ENCODE results near the gene TANC1.
A peak's percentile ranks its signal among the peaks of the same experiment; 100 is the strongest.

Gene TANC1

DNA sequence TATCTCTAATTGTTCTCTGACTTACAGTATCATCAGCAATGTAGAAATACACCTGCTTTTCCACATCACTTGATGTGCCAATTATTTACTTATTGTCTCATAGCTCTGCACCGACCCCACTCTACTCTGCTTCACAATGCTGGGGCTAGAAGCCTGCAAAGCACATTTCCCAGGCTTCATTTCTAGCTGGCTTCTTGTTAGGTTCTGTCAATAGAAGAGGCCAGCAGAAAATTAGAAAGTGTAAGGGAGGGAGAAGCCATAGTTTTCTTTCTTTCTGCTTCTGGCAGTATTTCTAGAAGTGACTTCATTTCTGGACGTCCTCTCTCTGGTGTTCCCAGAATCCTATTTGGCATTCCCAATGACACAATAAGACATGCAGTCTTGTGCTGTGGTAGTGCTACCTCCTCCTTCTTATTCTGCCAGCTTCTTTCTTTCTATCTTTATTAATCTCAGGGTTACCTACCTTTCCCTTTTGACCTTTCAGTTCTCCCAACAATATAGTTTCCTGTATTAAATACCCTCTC is 12.5 kb upstream of the TANC1 start:
- Histone ChIP-seq H3K9ac (ENCODE audit: low read length in 5 of 5) (no peak overlapping the region), H3K9me3 (ENCODE audit: control insufficient read depth in 5 of 5, low read length in 5 of 5) (no peaks in the 10 kb centered on the region), H3K27ac (ENCODE audit: low read depth, low read length) (no peak overlapping the region)

GRCh38 chr2:158958365-158958764 is 10.1 kb upstream of the TANC1 start:
- Histone ChIP-seq H3K36me3 (ENCODE audit: control insufficient read depth in 5 of 5, insufficient read depth in 5 of 5, low read length in 5 of 5) (no peaks in the 10 kb centered on the region), H3K4me3 (ENCODE audit: low read depth in 1 of 5, low read length in 5 of 5) (no peak overlapping the region), H3K27me3 (ENCODE audit: control insufficient read depth in 5 of 5, insufficient read depth in 4 of 5, low read length in 5 of 5) (no peaks in the 10 kb centered on the region), H3K9ac (ENCODE audit: low read length in 5 of 5) (no peak overlapping the region), H3K4me1 (ENCODE audit: control insufficient read depth in 5 of 5, insufficient read depth in 5 of 5, low read length in 5 of 5) (peaks cover 7 to 19% (median 15%) of the 10 kb centered on the region in 5 donors), H3K9me3 (ENCODE audit: control insufficient read depth in 5 of 5, low read length in 5 of 5) (no peaks in the 10 kb centered on the region), H3K27ac (ENCODE audit: low read depth, low read length) (no peak overlapping the region)

More for the DNA sequence above, 12.5 kb upstream of the TANC1 start:
- Histone ChIP-seq H3K4me1 (ENCODE audit: control insufficient read depth in 5 of 5, insufficient read depth in 5 of 5, low read length in 5 of 5) (peaks cover 8 to 23% (median 19%) of the 10 kb centered on the region in 5 donors), H3K36me3 (ENCODE audit: control insufficient read depth in 5 of 5, insufficient read depth in 5 of 5, low read length in 5 of 5) (no peaks in the 10 kb centered on the region), H3K27me3 (ENCODE audit: control insufficient read depth in 5 of 5, insufficient read depth in 4 of 5, low read length in 5 of 5) (no peaks in the 10 kb centered on the region), H3K4me3 (ENCODE audit: low read depth in 1 of 5, low read length in 5 of 5) (no peak overlapping the region)

- Histone ChIP-seq H3K9ac (ENCODE audit: low read length in 5 of 5) (no peak overlapping the region), H3K4me1 (ENCODE audit: control insufficient read depth in 5 of 5, insufficient read depth in 5 of 5, low read length in 5 of 5) (peaks cover 0 to 5% (median 4%) of the 10 kb centered on the region in 5 donors), H3K27me3 (ENCODE audit: control insufficient read depth in 5 of 5, insufficient read depth in 4 of 5, low read length in 5 of 5) (no peaks in the 10 kb centered on the region), H3K36me3 (ENCODE audit: control insufficient read depth in 5 of 5, insufficient read depth in 5 of 5, low read length in 5 of 5) (no peaks in the 10 kb centered on the region), H3K9me3 (ENCODE audit: control insufficient read depth in 5 of 5, low read length in 5 of 5) (no peaks in the 10 kb centered on the region), H3K4me3 (ENCODE audit: low read depth in 1 of 5, low read length in 5 of 5) (no peak overlapping the region), H3K27ac (ENCODE audit: low read depth, low read length) (no peak overlapping the region)
These were observed 8.2 kb upstream of the TANC1 start for GRCh38 chr2:158960193-158960592.

DNA sequence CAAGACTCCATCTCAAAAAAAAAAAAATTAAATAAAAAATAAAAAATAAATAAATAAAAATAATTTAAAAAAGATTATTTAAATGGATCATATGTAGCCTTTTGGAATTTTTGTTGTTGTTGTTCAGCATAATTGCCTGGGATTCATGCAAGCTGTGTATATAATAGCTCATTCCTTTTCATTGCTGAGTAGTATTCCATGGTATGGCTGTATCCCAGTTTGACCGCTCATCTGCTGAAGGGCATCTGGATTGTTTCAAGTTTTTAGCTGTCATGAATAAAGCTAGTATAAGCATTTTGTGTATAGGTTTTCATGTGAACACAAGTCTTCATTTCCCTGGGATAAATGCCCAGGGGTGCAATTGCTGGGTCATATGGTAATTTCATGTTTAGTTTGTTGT is 6.4 kb upstream of the TANC1 start:
- Histone ChIP-seq H3K36me3 (ENCODE audit: control insufficient read depth in 5 of 5, insufficient read depth in 5 of 5, low read length in 5 of 5) (no peaks in the 10 kb centered on the region), H3K9me3 (ENCODE audit: control insufficient read depth in 5 of 5, low read length in 5 of 5) (no peaks in the 10 kb centered on the region), H3K27ac (ENCODE audit: low read depth, low read length) (no peak overlapping the region), H3K27me3 (ENCODE audit: control insufficient read depth in 5 of 5, insufficient read depth in 4 of 5, low read length in 5 of 5) (no peaks in the 10 kb centered on the region), H3K4me3 (ENCODE audit: low read depth in 1 of 5, low read length in 5 of 5) (no peak overlapping the region), H3K9ac (ENCODE audit: low read length in 5 of 5) (no peak overlapping the region), H3K4me1 (ENCODE audit: control insufficient read depth in 5 of 5, insufficient read depth in 5 of 5, low read length in 5 of 5) (no peaks in the 10 kb centered on the region)

DNA sequence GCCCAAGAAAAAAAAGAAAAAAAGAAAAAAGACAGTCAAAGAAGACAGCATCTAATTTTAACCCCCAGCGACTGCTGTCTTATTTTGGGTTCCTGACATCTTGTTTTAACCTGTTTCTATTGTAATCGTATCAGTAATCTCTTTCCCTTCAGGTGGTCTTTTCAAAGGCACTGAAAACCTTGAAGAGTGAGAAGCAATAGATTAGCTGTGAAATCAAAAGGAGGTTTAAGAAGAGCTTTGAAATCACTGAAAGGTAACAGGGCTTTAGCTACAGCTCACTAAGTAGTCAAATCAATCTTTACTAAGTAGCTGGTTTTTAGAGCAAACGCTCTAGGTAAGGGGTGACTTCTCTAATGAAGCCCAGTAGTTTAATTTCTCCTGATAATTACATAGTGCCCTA is 5.4 kb upstream of the TANC1 start:
- H3K36me3 ChIP-seq (ENCODE audit: control insufficient read depth in 5 of 5, insufficient read depth in 5 of 5, low read length in 5 of 5), result no peaks in the 10 kb centered on the region
- no peaks in the 10 kb centered on the region for H3K9me3 ChIP-seq (ENCODE audit: control insufficient read depth in 5 of 5, low read length in 5 of 5)
- H3K27me3 ChIP-seq (ENCODE audit: control insufficient read depth in 5 of 5, insufficient read depth in 4 of 5, low read length in 5 of 5), result no peaks in the 10 kb centered on the region
- no peak overlapping the region for H3K9ac ChIP-seq (ENCODE audit: low read length in 5 of 5)
- H3K4me1 ChIP-seq (ENCODE audit: control insufficient read depth in 5 of 5, insufficient read depth in 5 of 5, low read length in 5 of 5), result peaks cover 0 to 10% (median 9%) of the 10 kb centered on the region in 5 donors
- H3K27ac ChIP-seq (ENCODE audit: low read depth, low read length), result no peak overlapping the region
- no peak overlapping the region for H3K4me3 ChIP-seq (ENCODE audit: low read depth in 1 of 5, low read length in 5 of 5)

GRCh38 chr2:158965107-158965506 is 3.3 kb upstream of the TANC1 start:
- H3K9ac ChIP-seq (ENCODE audit: low read length in 5 of 5), result no peak overlapping the region
- H3K9me3 ChIP-seq (ENCODE audit: control insufficient read depth in 5 of 5, low read length in 5 of 5), result no peaks in the 10 kb centered on the region
- H3K27ac ChIP-seq (ENCODE audit: low read depth, low read length), result no peak overlapping the region
- no peak overlapping the region for H3K4me3 ChIP-seq (ENCODE audit: low read depth in 1 of 5, low read length in 5 of 5)
- H3K27me3 ChIP-seq (ENCODE audit: control insufficient read depth in 5 of 5, insufficient read depth in 4 of 5, low read length in 5 of 5), result no peaks in the 10 kb centered on the region
- peaks cover 0 to 28% (median 21%) of the 10 kb centered on the region in 5 donors for H3K4me1 ChIP-seq (ENCODE audit: control insufficient read depth in 5 of 5, insufficient read depth in 5 of 5, low read length in 5 of 5)
- no peaks in the 10 kb centered on the region for H3K36me3 ChIP-seq (ENCODE audit: control insufficient read depth in 5 of 5, insufficient read depth in 5 of 5, low read length in 5 of 5)

DNA sequence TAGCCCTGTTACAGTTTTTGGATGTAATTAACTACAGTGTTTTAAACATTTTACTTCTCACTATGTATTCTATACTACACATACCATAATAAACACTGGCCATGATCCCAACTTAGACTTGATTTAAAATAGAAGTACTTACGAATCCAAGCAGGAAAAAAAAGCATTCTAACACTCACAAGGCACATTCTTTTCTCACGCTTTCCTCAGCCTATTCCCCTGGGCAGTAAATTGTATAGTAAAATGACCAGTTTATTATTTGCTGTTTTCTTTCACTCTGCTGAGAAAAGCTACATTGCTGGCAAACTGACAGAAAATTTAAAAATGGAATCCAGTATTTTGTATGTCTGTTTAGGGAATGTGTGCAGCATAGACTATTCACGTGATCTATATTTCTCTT is 2.8 kb upstream of the TANC1 start:
- Histone ChIP-seq H3K27ac (ENCODE audit: low read depth, low read length) (no peak overlapping the region), H3K4me1 (ENCODE audit: control insufficient read depth in 5 of 5, insufficient read depth in 5 of 5, low read length in 5 of 5) (peaks cover 0 to 33% (median 26%) of the 10 kb centered on the region in 5 donors), H3K4me3 (ENCODE audit: low read depth in 1 of 5, low read length in 5 of 5) (no peak overlapping the region), H3K36me3 (ENCODE audit: control insufficient read depth in 5 of 5, insufficient read depth in 5 of 5, low read length in 5 of 5) (no peaks in the 10 kb centered on the region), H3K27me3 (ENCODE audit: control insufficient read depth in 5 of 5, insufficient read depth in 4 of 5, low read length in 5 of 5) (no peaks in the 10 kb centered on the region), H3K9me3 (ENCODE audit: control insufficient read depth in 5 of 5, low read length in 5 of 5) (no peaks in the 10 kb centered on the region), H3K9ac (ENCODE audit: low read length in 5 of 5) (no peak overlapping the region)

DNA sequence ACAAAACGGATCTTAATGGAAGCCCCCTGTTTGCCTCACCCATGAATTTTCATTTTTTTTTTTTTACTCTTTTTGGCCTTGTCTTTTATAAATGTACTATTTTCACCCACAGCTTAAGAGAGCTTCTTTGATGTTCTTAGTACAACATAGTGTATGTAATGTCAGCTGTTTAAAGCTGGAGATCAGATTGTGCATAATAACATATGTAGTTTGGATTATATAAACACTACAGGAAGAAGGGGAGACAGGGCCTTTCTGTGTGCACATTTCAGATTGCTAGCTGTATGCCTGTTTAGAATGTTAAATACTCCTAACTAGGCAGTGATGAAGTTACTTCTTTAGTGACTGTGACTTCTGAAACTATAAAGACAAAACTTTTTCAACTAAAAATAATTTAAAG is 2.1 kb upstream of the TANC1 start:
- Histone ChIP-seq H3K27ac (ENCODE audit: low read depth, low read length) (no peak overlapping the region), H3K27me3 (ENCODE audit: control insufficient read depth in 5 of 5, insufficient read depth in 4 of 5, low read length in 5 of 5) (no peaks in the 10 kb centered on the region), H3K9ac (ENCODE audit: low read length in 5 of 5) (no peak overlapping the region), H3K4me1 (ENCODE audit: control insufficient read depth in 5 of 5, insufficient read depth in 5 of 5, low read length in 5 of 5) (peaks cover 0 to 39% (median 29%) of the 10 kb centered on the region in 5 donors), H3K36me3 (ENCODE audit: control insufficient read depth in 5 of 5, insufficient read depth in 5 of 5, low read length in 5 of 5) (no peaks in the 10 kb centered on the region), H3K4me3 (ENCODE audit: low read depth in 1 of 5, low read length in 5 of 5) (no peak overlapping the region), H3K9me3 (ENCODE audit: control insufficient read depth in 5 of 5, low read length in 5 of 5) (no peaks in the 10 kb centered on the region)

GRCh38 chr2:158967114-158967730 is 1.2 kb upstream of the TANC1 start:
- Histone ChIP-seq H3K36me3 (ENCODE audit: control insufficient read depth in 5 of 5, insufficient read depth in 5 of 5, low read length in 5 of 5) (no peaks in the 10 kb centered on the region), H3K27me3 (ENCODE audit: control insufficient read depth in 5 of 5, insufficient read depth in 4 of 5, low read length in 5 of 5) (no peaks in the 10 kb centered on the region), H3K9me3 (ENCODE audit: control insufficient read depth in 5 of 5, low read length in 5 of 5) (no peaks in the 10 kb centered on the region), H3K4me3 (ENCODE audit: low read depth in 1 of 5, low read length in 5 of 5) (peak overlapping the region; percentile 59 to 88 (median 82)), H3K27ac (ENCODE audit: low read depth, low read length) (peak overlapping the region; percentile 88), H3K9ac (ENCODE audit: low read length in 5 of 5) (peak overlapping the region in 3 of 5 donors; percentile 66 to 88 (median 84)), H3K4me1 (ENCODE audit: control insufficient read depth in 5 of 5, insufficient read depth in 5 of 5, low read length in 5 of 5) (peaks cover 0 to 40% (median 33%) of the 10 kb centered on the region in 5 donors)

GRCh38 chr2:158967731-158968395 is 577 bp upstream of the TANC1 start:
- H3K27ac ChIP-seq (ENCODE audit: low read depth, low read length), result peak overlapping the region; percentile 88
- no peaks in the 10 kb centered on the region for H3K9me3 ChIP-seq (ENCODE audit: control insufficient read depth in 5 of 5, low read length in 5 of 5)
- H3K4me3 ChIP-seq (ENCODE audit: low read depth in 1 of 5, low read length in 5 of 5), result peak overlapping the region; percentile 75 to 88 (median 82)
- peak overlapping the region; percentile 33 to 88 (median 73) for H3K9ac ChIP-seq (ENCODE audit: low read length in 5 of 5)
- no peaks in the 10 kb centered on the region for H3K27me3 ChIP-seq (ENCODE audit: control insufficient read depth in 5 of 5, insufficient read depth in 4 of 5, low read length in 5 of 5)
- H3K4me1 ChIP-seq (ENCODE audit: control insufficient read depth in 5 of 5, insufficient read depth in 5 of 5, low read length in 5 of 5), result peaks cover 0 to 44% (median 33%) of the 10 kb centered on the region in 5 donors
- H3K36me3 ChIP-seq (ENCODE audit: control insufficient read depth in 5 of 5, insufficient read depth in 5 of 5, low read length in 5 of 5), result no peaks in the 10 kb centered on the region
